ENCODE measurements around the gene RPL19.

Gene RPL19

DNA sequence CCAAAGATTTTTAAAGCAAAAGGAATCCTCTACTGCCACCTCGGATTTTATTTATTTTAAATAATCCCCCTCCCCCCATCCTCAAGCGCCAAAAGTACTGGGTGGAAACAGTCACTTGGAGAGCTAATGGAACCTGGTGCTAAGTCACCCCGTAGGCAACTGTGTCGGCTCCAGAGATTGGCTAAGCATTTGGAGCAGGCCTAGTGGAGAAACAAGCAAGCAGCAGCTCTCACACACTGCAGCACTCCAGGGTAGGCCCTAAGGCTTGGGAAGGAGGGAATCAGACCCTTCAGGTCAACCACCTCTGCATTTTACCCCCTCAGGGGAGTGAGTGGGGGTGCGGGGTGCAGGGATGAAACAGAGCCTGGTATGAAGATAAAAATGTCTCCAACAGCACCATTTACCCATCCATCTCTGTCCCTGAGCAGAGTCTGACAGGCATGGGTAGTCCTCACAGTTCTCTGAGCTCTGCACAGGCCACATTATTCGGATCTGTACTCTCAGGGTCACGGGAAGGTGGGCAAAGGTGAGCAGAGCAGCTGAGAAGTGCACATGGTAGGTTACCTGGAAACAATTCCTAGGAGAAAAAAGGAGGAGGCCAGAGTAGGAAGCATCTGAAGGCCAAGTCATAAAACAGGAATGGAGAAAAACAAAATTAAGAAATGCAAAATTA is 52.8 kb downstream of the RPL19 start:
- no peak for DNase-seq

All from CD4-positive, alpha-beta T cell treated with Interleukin-17A for 4 hours (primary cell).